ENCODE results near the gene MANBA.

MANBA gene

DNA sequence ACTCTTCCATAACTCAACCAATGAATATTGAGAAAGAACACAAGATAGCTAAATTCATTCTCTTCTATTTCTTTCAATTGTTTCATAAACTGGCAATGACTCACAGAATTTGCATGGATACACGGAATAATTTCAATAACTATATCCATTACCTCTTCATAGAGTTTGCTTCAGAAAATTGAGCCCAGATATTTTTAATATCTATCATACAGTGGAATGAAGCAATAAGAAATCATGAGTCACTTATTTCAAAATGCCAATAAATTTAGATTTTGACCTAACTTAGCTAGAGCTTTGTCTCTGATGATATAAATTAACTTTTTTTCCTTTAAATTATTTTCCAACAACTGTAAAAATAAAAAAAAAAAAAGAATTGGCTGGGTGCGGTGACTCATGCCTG is 22.2 kb upstream of the MANBA start:
- no peak for DNase-seq (ENCODE audit: extremely low read depth, low read depth)
- TF ChIP-seq, protein P1, sequence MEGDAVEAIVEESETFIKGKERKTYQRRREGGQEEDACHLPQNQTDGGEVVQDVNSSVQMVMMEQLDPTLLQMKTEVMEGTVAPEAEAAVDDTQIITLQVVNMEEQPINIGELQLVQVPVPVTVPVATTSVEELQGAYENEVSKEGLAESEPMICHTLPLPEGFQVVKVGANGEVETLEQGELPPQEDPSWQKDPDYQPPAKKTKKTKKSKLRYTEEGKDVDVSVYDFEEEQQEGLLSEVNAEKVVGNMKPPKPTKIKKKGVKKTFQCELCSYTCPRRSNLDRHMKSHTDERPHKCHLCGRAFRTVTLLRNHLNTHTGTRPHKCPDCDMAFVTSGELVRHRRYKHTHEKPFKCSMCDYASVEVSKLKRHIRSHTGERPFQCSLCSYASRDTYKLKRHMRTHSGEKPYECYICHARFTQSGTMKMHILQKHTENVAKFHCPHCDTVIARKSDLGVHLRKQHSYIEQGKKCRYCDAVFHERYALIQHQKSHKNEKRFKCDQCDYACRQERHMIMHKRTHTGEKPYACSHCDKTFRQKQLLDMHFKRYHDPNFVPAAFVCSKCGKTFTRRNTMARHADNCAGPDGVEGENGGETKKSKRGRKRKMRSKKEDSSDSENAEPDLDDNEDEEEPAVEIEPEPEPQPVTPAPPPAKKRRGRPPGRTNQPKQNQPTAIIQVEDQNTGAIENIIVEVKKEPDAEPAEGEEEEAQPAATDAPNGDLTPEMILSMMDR (IDR thresholded peaks at IDR 0.05; ENCODE audit: low read depth, low read length, missing control alignments), result no peak
- no peak overlapping the region for H3K4me3 ChIP-seq (replicated peaks; ENCODE audit: low read depth, low read length)

DNA sequence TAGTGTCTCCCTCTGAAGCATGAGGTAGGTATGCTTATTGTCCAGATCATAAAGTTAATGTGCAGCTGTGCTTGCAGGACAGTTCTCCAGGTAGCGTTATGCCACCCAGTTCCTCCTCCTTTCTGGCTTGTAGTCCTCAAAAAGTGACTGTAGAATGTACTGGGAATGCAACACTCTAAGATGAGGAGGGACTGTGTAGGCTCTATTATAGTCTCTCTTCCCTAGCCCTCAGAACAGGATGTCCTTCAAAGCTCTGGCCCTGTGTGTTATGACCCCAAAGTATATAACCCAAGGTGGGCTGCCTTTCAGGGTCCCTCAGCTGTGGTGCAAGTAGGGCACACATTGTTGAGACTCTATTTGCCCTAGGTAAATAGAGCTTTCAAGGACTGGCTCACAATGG is 20.8 kb upstream of the MANBA start:
- H3K4me3 ChIP-seq (replicated peaks; ENCODE audit: low read depth, low read length), result no peak overlapping the region
- DNase-seq (ENCODE audit: extremely low read depth, low read depth), result no peak
- TF ChIP-seq, protein P1 (IDR thresholded peaks at IDR 0.05; ENCODE audit: low read depth, low read length, missing control alignments), result no peak

DNA sequence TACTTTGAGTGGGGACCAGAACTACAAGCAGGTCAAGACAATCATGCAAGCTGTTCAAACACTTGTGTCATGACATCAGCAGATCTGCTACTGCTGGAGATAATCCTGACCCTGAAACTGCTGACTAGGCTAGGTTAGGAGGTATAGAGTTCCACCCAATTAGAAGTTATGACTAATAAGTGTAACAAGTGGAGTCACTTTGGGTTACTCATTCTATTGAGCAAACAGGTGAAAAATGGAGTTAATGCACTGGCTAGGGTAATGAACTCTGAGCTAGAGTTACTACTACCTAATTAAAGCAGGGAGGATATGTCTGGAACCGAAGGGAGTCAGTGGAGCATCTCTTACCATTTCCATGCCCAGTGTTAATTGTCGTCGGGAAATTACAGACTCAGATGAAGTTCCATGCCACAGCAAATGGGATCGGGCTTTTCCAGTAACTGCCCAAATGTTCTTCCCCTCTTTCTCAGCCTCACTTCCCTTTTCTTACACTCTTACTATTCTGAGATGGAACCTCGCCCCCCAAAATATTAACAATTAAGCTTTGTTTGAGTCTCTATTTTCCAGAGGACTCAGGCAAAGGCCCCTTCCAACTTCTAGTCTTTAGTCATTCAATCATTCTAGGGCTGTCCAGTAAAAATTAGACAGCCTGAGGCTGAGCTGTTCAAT is 19.8 kb upstream of the MANBA start:
- no peak overlapping the region for H3K4me3 ChIP-seq (replicated peaks; ENCODE audit: low read depth, low read length)
- TF ChIP-seq, protein P1 (IDR thresholded peaks at IDR 0.05; ENCODE audit: low read depth, low read length, missing control alignments), result no peak
- DNase-seq (ENCODE audit: extremely low read depth, low read depth), result no peak

DNA sequence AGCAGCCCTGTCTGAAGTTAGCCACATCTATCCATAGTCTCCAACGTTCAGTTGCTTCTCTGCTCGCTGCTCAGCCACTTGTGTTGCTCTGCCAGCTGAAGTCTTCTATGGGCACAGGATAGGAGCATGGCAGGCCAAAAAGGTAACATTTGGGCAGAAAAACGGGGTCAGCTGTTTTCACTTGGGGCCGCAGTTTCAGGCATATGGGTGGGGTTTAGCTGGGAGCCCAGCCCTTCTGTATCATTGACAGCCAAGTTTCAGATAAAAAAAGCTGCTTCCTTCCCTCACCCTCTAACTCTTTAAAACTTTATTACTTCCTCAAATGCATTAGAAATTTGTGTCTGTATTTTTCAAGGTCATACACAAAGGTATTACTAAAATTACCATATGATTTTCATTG is 18.4 kb upstream of the MANBA start:
- no peak overlapping the region for H3K4me3 ChIP-seq (replicated peaks; ENCODE audit: low read depth, low read length)
- no peak for DNase-seq (ENCODE audit: extremely low read depth, low read depth)
- TF ChIP-seq, protein P1 (IDR thresholded peaks at IDR 0.05; ENCODE audit: low read depth, low read length, missing control alignments), result no peak

DNA sequence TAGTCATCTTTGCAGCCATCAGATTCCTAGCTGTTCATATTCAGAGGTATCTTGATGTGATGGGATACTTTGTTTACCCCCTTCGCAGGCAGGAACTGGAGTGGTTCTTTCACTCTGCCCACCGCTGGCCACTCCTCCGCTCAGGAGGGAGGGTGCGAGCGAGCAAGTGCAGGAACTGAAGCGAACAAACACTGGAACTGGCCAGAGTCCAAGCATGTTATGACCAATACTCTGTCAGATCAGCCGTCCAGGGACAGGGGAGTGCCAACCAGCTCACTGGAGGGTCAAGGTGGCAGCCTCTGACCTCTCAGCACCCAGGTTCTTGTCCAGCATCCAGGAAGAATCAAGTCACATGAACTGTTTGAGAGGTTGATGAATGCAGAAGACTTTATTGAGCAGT is 18.0 kb upstream of the MANBA start:
- no peak overlapping the region for H3K4me3 ChIP-seq (replicated peaks; ENCODE audit: low read depth, low read length)
- DNase-seq (ENCODE audit: extremely low read depth, low read depth), result no peak
- TF ChIP-seq, protein P1 (IDR thresholded peaks at IDR 0.05; ENCODE audit: low read depth, low read length, missing control alignments), result no peak

DNA sequence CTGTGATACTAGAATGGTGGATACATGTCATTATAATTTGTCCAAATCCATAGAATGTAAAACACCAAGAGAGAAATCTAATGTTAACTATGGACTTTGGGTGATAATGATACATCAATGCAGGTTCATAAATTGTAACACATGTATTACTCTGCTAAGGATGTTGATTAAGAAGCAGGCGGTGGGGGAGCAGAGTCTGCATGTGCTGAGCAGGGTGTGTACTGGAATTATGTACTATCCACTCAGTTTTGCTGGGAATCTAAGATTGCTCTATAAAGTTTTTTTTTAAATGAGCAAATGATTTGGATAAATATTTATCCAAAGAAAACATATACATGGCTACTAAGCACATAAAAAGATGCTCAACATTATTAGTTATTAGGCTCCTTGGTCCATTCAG is 15.0 kb upstream of the MANBA start:
- no peak overlapping the region for H3K4me3 ChIP-seq (replicated peaks; ENCODE audit: low read depth, low read length)
- DNase-seq (ENCODE audit: extremely low read depth, low read depth), result no peak
- TF ChIP-seq, protein P1 (IDR thresholded peaks at IDR 0.05; ENCODE audit: low read depth, low read length, missing control alignments), result no peak

DNA sequence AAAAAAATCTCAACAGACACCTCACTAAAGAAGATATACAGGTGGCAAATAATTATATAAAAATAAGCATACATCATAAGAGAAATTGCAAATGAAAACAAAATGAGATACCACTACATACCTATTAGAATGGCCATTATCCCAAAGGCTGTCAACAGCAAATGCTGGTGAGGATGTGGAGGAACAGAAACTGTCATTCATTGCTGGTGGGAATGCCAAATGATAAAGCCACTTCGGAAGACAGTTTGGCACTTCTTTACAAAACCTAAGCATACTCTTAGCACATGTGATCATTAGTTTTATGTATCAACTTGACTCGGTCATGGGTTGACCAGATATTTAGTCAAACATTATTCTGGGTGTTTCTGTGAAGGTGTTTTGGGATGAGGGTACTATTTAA is 13.5 kb upstream of the MANBA start:
- TF ChIP-seq, protein P1 (IDR thresholded peaks at IDR 0.05; ENCODE audit: low read depth, low read length, missing control alignments), result no peak
- H3K4me3 ChIP-seq (replicated peaks; ENCODE audit: low read depth, low read length), result no peak overlapping the region
- DNase-seq (ENCODE audit: extremely low read depth, low read depth), result no peak
